HG02973 (cell line): ENCODE measurements around the gene ZNF655.
"Not testable (repeated sequence)": the region's sequence is repeated elsewhere in the genome, so short reads cannot be mapped to it uniquely, and the experiment has no call there.

Experiments used
- ATAC-seq: cut with Tn5 transposase; IDR thresholded peaks from one replicate; pipeline ENCODE4 v1.9.1; 2021; ENCODE audit warnings: moderate library complexity; ENCODE audit not compliant: unreplicated experiment

The ZNF655 gene

GRCh38 chr7:99559175-99559915 is 903 bp downstream of the ZNF655 start:
- ATAC-seq = no peak

GRCh38 chr7:99560834-99561736 is 2.6 kb downstream of the ZNF655 start:
- ATAC-seq = no peak

- no peak for ATAC-seq
These were observed 3.3 kb downstream of the ZNF655 start for GRCh38 chr7:99561737-99562051.

GRCh38 chr7:99562114-99562784 is 3.8 kb downstream of the ZNF655 start:
- no peak for ATAC-seq

- ATAC-seq = no peak
These were observed 4.4 kb downstream of the ZNF655 start for GRCh38 chr7:99562832-99563231.

- no peak for ATAC-seq
These were observed 5.2 kb downstream of the ZNF655 start for GRCh38 chr7:99563650-99564049.

GRCh38 chr7:99568770-99569169 is 10.3 kb downstream of the ZNF655 start:
- ATAC-seq = not testable (repeated sequence)

- ATAC-seq = no peak
These were observed 13.3 kb downstream of the ZNF655 start for GRCh38 chr7:99571768-99572167.

- ATAC-seq = no peak
These were observed 14.8 kb downstream of the ZNF655 start for GRCh38 chr7:99573257-99573656.

- ATAC-seq = no peak
These were observed 17.8 kb downstream of the ZNF655 start for GRCh38 chr7:99576251-99576650.

- no peak for ATAC-seq
These were observed 21.0 kb downstream of the ZNF655 start for GRCh38 chr7:99579281-99579955.

GRCh38 chr7:99579956-99580777 is 21.7 kb downstream of the ZNF655 start:
- ATAC-seq = no peak

- ATAC-seq = not testable (repeated sequence)
These were observed 22.4 kb downstream of the ZNF655 start for GRCh38 chr7:99580778-99581332.

GRCh38 chr7:99588868-99589267 is 30.4 kb downstream of the ZNF655 start:
- ATAC-seq = no peak

GRCh38 chr7:99594948-99595745 is 36.7 kb downstream of the ZNF655 start:
- ATAC-seq = no peak

- no peak for ATAC-seq
These were observed 38.0 kb downstream of the ZNF655 start for GRCh38 chr7:99596408-99596955.

GRCh38 chr7:99597762-99598501 is 39.5 kb downstream of the ZNF655 start, which contains the start of gene TMEM225B:
Gene TMEM225B, plus strand, starts transcription at chr7:99598267. Its CDS starts 6,122 bp downstream, at chr7:99604389.
- no peak for ATAC-seq

- no peak for ATAC-seq
These were observed 41.4 kb downstream of the ZNF655 start for GRCh38 chr7:99599836-99600235.
